GM15510 (cell line): Measurements from ENCODE around the gene SCN1B.

ENCODE experiments used
- POLR2A ChIP-seq: IDR thresholded peaks from 3 replicates; pipeline ENCODE4 v1.6.1; 2011; ENCODE audit warnings: borderline replicate concordance; ENCODE audit not compliant: insufficient read length; ENCODE audit errors: extremely low read depth

SCN1B gene

GRCh38 chr19:35066691-35067563 lies 36.7 kb downstream of the SCN1B start:
- TF ChIP-seq POLR2A: no peak

- no peak for TF ChIP-seq POLR2A
These were observed 38.8 kb downstream of the SCN1B start for GRCh38 chr19:35068941-35069634.

- TF ChIP-seq POLR2A: no peak
These were observed 39.4 kb downstream of the SCN1B start for GRCh38 chr19:35069696-35070095.

- TF ChIP-seq POLR2A: no peak
These were observed 40.2 kb downstream of the SCN1B start for GRCh38 chr19:35070471-35070870.

GRCh38 chr19:35073516-35073915 lies 43.2 kb downstream of the SCN1B start:
- no peak for TF ChIP-seq POLR2A

GRCh38 chr19:35073941-35074340 lies 43.7 kb downstream of the SCN1B start:
- no peak for TF ChIP-seq POLR2A

- TF ChIP-seq POLR2A: no peak
These were observed 44.3 kb downstream of the SCN1B start for GRCh38 chr19:35074426-35075201.

- TF ChIP-seq POLR2A: no peak
These were observed 45.1 kb downstream of the SCN1B start for GRCh38 chr19:35075202-35076025.

GRCh38 chr19:35076026-35076370 lies 45.7 kb downstream of the SCN1B start:
- no peak for TF ChIP-seq POLR2A

GRCh38 chr19:35076657-35077056 lies 46.4 kb downstream of the SCN1B start:
- no peak for TF ChIP-seq POLR2A

- no peak for TF ChIP-seq POLR2A
These were observed 47.3 kb downstream of the SCN1B start for GRCh38 chr19:35077411-35078223.

- TF ChIP-seq POLR2A: no peak
These were observed 49.6 kb downstream of the SCN1B start for GRCh38 chr19:35079826-35080225.

GRCh38 chr19:35080613-35081170 lies 50.4 kb downstream of the SCN1B start:
- no peak for TF ChIP-seq POLR2A
